GM23338 (cell line): ENCODE results near the gene ITPR2. TPM values are rescaled to one million over a fixed set of nuclear protein-coding genes. Genes with fewer than 3 reads are reported as not detected.

Source experiments
- ATAC-seq: fragments of 200-7000 bp; cut with Tn5 transposase; 3 replicates; pipeline ENCODE4 v1.9.1; 2020
- DNase-seq: peaks from one replicate; pipeline ENCODE4 v3.0.0-alpha.2; 2015; ENCODE audit warnings: low spot score
- H2AFZ ChIP-seq: fragments of 200-600 bp; sonication (generic); 2 replicates; pipeline ENCODE4 v1.8.0; 2016; ENCODE audit warnings: antibody characterized with exemption, mild to moderate bottlenecking, moderate library complexity
- H3F3A ChIP-seq: fragments of 200-600 bp; sonication (generic); replicated peaks from 2 replicates; pipeline ENCODE4 v1.8.0; 2017; ENCODE audit warnings: antibody characterized with exemption, mixed run types, low read depth
- H3K27ac ChIP-seq: fragments of 200-600 bp; sonication (generic); 2 replicates; pipeline ENCODE4 v1.6.1; 2016; ENCODE audit warnings: low read depth
- H3K27me3 ChIP-seq: fragments of 200-600 bp; sonication (generic); 2 replicates; pipeline ENCODE4 v1.8.0; 2016; ENCODE audit warnings: mild to moderate bottlenecking, mixed run types, moderate library complexity; ENCODE audit not compliant: insufficient read depth
- H3K36me3 ChIP-seq: fragments of 200-600 bp; sonication (generic); 2 replicates; pipeline ENCODE4 v1.8.0; 2016; ENCODE audit warnings: mild to moderate bottlenecking; ENCODE audit not compliant: insufficient read depth
- H3K4me1 ChIP-seq: fragments of 200-600 bp; sonication (generic); 2 replicates; pipeline ENCODE4 v1.8.0; 2016; ENCODE audit warnings: mild to moderate bottlenecking, moderate library complexity; ENCODE audit not compliant: insufficient read depth
- H3K4me2 ChIP-seq: fragments of 200-600 bp; sonication (generic); 2 replicates; pipeline ENCODE4 v1.7.1; 2017; ENCODE audit warnings: mixed run types
- H3K4me3 ChIP-seq: fragments of 200-600 bp; sonication (generic); 2 replicates; pipeline ENCODE4 v1.6.1; 2016; ENCODE audit warnings: mixed run types
- H3K79me2 ChIP-seq: fragments of 200-600 bp; sonication (generic); replicated peaks from 2 replicates; pipeline ENCODE4 v1.8.0; 2017; ENCODE audit warnings: mild to moderate bottlenecking; ENCODE audit not compliant: insufficient read depth
- H3K9me2 ChIP-seq: fragments of 200-600 bp; sonication (generic); 2 replicates; pipeline ENCODE4 v1.8.0; 2017; ENCODE audit not compliant: insufficient read depth
- H4K20me1 ChIP-seq: fragments of 200-600 bp; sonication (generic); replicated peaks from 2 replicates; pipeline ENCODE4 v1.8.0; 2017; ENCODE audit warnings: mild to moderate bottlenecking; ENCODE audit not compliant: insufficient read depth
- H3K27ac Mint-ChIP-seq: 2 replicates; pipeline ENCODE4 v1.8.0; 2020; ENCODE audit warnings: inconsistent platforms, mild to moderate bottlenecking, moderate library complexity, mixed read lengths
- H3K27me3 Mint-ChIP-seq: 3 replicates; pipeline ENCODE4 v1.8.0; 2022; ENCODE audit warnings: low read depth, mild to moderate bottlenecking, moderate library complexity, mixed read lengths, inconsistent platforms; ENCODE audit not compliant: insufficient read depth, poor library complexity
- H3K36me3 Mint-ChIP-seq: 3 replicates; pipeline ENCODE4 v1.8.0; 2021; ENCODE audit warnings: low read depth, mild to moderate bottlenecking, inconsistent platforms, moderate library complexity, mixed read lengths
- H3K4me1 Mint-ChIP-seq: 3 replicates; pipeline ENCODE4 v1.8.0; 2020; ENCODE audit warnings: mild to moderate bottlenecking, inconsistent platforms, mixed read lengths
- H3K4me3 Mint-ChIP-seq: 3 replicates; pipeline ENCODE4 v1.8.0; 2021; ENCODE audit warnings: moderate library complexity, mild to moderate bottlenecking, inconsistent platforms, mixed read lengths
- H3K9me3 Mint-ChIP-seq: 3 replicates; pipeline ENCODE4 v1.8.0; 2020; ENCODE audit warnings: moderate library complexity, mild to moderate bottlenecking, inconsistent platforms, mixed read lengths
- CREB1 ChIP-seq: fragments of 250-450 bp; sonication (Bioruptor Pico); IDR thresholded peaks from 2 replicates; pipeline ENCODE4 v1.5.0; 2020; ENCODE audit warnings: low read depth, mild to moderate bottlenecking, moderate library complexity
- EZH2 ChIP-seq: fragments of 200-600 bp; sonication (generic); IDR thresholded peaks from one replicate; pipeline ENCODE4 v1.8.0; 2017; ENCODE audit warnings: antibody characterized with exemption, mild to moderate bottlenecking, low read depth; ENCODE audit not compliant: unreplicated experiment
- EZH2phosphoT487 ChIP-seq: fragments of 200-600 bp; sonication (generic); IDR thresholded peaks from one replicate; pipeline ENCODE4 v1.8.1; 2018; ENCODE audit warnings: antibody characterized with exemption; ENCODE audit not compliant: unreplicated experiment
- JUNB ChIP-seq: IDR thresholded peaks from one replicate; pipeline ENCODE4 v1.6.1; 2016; ENCODE audit warnings: antibody characterized with exemption; ENCODE audit not compliant: unreplicated experiment
- NANOG ChIP-seq: IDR thresholded peaks from 2 replicates; pipeline ENCODE4 v1.6.1; 2016; ENCODE audit warnings: antibody characterized with exemption, borderline replicate concordance
- POLR2AphosphoS5 ChIP-seq: IDR thresholded peaks from 2 replicates; pipeline ENCODE4 v1.6.1; 2016; ENCODE audit warnings: antibody characterized with exemption, low read depth
- STAT1 ChIP-seq: IDR thresholded peaks from one replicate; pipeline ENCODE4 v1.6.1; 2016; ENCODE audit warnings: antibody characterized with exemption; ENCODE audit not compliant: unreplicated experiment
- ZNF114 ChIP-seq: fragments of 250-450 bp; sonication (Bioruptor Pico); IDR thresholded peaks from 2 replicates; pipeline ENCODE4 v1.5.0; 2020; ENCODE audit warnings: mild to moderate bottlenecking, moderate library complexity
- ZNF331 ChIP-seq: fragments of 250-450 bp; sonication (Bioruptor Pico); IDR thresholded peaks from 2 replicates; pipeline ENCODE4 v1.5.0; 2020; ENCODE audit warnings: low read depth, mild to moderate bottlenecking, moderate library complexity
- polyA plus RNA-seq: library from polyadenylated mRNA; unstranded; fragments of >200 nt; fragmentation: Nextera tagmentation; extraction: Ambion mirVana; gene quantifications from 2 replicates; pipeline ENCODE4 v1.2.1, GENCODE V29; 2016
- total RNA-seq: library from RNA; depleted of rRNA; stranded (reverse); fragments of >200 nt; shearing (Covaris generic); gene quantifications from 2 replicates; pipeline ENCODE4 v1.2.3, GENCODE V29; 2014
- TF ChIP-seq, protein P1 (sequence below): IDR thresholded peaks from 2 replicates; pipeline ENCODE4 v1.6.1; 2016; ENCODE audit warnings: antibody characterized with exemption
- TF ChIP-seq, protein P2 (sequence below): IDR thresholded peaks from one replicate; pipeline ENCODE4 v1.6.1; 2018; ENCODE audit warnings: antibody characterized with exemption; ENCODE audit not compliant: unreplicated experiment
- TF ChIP-seq, protein P3 (sequence below), 2 experiments: fragments of 200-600 bp in 1 of 2; sonication (generic) in 1 of 2; conservative IDR thresholded peaks; 2 replicates each; pipeline versions ENCODE4 v1.5.1 to v1.6.1; 2016 to 2017; ENCODE audit warnings: antibody characterized with exemption in 2 of 2, low read depth in 2 of 2, mild to moderate bottlenecking in 2 of 2, moderate library complexity in 1 of 2
- TF ChIP-seq, protein P4 (sequence below): fragments of 250-450 bp; sonication (Bioruptor Pico); IDR thresholded peaks from 2 replicates; pipeline ENCODE4 v1.5.0; 2020; ENCODE audit warnings: mild to moderate bottlenecking, moderate library complexity

The ITPR2 gene
- total and polyA plus RNA-seq, 2 experiments from 2014 or later = 44.5 to 65.2 TPM

DNA sequence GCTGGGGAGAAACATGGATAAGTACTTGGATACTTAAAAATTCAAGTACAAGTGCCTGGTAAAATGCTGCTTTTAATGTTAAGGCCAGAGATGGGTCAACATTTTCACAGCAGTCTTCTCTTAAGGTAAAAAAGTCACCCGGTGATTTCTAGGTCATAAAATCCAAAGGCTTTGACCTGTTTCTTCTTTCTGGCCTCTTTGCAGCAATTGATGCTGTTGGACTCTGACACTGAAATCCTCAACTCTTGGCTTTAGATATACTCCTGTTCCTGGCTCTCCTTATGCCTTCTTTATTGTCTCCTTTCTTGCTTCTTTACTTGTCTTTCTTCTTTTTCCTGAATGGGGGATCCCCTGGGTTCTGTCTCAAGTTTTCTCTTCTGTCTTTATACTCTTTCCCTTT, 448.5 kb downstream of the ITPR2 start:
- no peaks in the 10 kb centered on the region for H4K20me1 ChIP-seq
- peaks cover 11% of the 10 kb centered on the region for H3K36me3 ChIP-seq
- H3K4me1 ChIP-seq = no peaks in the 10 kb centered on the region
- no peaks in the 10 kb centered on the region for H3K79me2 ChIP-seq
- no peak overlapping the region for H2AFZ ChIP-seq
- Mint-ChIP-seq H3K4me1 (no peaks in the 10 kb centered on the region; the same call in 2 of the 3 replicates), H3K27ac (no peak overlapping the region), H3K9me3 (peaks cover 5% of the 10 kb centered on the region; the same call in 1 of the 3 replicates), H3K4me3 (no peak overlapping the region), H3K27me3 (peaks cover 6% of the 10 kb centered on the region), H3K36me3 (peaks cover 38% of the 10 kb centered on the region)
- no peaks in the 10 kb centered on the region for H3K9me2 ChIP-seq
- H3K4me2 ChIP-seq = no peak overlapping the region
- H3K4me3 ChIP-seq = no peak overlapping the region
- no peaks in the 10 kb centered on the region for H3F3A ChIP-seq
- ATAC-seq (no peak), DNase-seq (no peak)
- H3K27ac ChIP-seq = no peak overlapping the region
- TF ChIP-seq, protein P1, sequence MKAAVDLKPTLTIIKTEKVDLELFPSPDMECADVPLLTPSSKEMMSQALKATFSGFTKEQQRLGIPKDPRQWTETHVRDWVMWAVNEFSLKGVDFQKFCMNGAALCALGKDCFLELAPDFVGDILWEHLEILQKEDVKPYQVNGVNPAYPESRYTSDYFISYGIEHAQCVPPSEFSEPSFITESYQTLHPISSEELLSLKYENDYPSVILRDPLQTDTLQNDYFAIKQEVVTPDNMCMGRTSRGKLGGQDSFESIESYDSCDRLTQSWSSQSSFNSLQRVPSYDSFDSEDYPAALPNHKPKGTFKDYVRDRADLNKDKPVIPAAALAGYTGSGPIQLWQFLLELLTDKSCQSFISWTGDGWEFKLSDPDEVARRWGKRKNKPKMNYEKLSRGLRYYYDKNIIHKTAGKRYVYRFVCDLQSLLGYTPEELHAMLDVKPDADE = no peak
- TF ChIP-seq EZH2phosphoT487 = no peak
- TF ChIP-seq, protein P2, sequence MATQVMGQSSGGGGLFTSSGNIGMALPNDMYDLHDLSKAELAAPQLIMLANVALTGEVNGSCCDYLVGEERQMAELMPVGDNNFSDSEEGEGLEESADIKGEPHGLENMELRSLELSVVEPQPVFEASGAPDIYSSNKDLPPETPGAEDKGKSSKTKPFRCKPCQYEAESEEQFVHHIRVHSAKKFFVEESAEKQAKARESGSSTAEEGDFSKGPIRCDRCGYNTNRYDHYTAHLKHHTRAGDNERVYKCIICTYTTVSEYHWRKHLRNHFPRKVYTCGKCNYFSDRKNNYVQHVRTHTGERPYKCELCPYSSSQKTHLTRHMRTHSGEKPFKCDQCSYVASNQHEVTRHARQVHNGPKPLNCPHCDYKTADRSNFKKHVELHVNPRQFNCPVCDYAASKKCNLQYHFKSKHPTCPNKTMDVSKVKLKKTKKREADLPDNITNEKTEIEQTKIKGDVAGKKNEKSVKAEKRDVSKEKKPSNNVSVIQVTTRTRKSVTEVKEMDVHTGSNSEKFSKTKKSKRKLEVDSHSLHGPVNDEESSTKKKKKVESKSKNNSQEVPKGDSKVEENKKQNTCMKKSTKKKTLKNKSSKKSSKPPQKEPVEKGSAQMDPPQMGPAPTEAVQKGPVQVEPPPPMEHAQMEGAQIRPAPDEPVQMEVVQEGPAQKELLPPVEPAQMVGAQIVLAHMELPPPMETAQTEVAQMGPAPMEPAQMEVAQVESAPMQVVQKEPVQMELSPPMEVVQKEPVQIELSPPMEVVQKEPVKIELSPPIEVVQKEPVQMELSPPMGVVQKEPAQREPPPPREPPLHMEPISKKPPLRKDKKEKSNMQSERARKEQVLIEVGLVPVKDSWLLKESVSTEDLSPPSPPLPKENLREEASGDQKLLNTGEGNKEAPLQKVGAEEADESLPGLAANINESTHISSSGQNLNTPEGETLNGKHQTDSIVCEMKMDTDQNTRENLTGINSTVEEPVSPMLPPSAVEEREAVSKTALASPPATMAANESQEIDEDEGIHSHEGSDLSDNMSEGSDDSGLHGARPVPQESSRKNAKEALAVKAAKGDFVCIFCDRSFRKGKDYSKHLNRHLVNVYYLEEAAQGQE = no peak
- TF ChIP-seq EZH2 = no peak
- no peak for TF ChIP-seq JUNB
- no peak for TF ChIP-seq ZNF114 (CRISPR knock-in tag)
- TF ChIP-seq, protein P3, sequence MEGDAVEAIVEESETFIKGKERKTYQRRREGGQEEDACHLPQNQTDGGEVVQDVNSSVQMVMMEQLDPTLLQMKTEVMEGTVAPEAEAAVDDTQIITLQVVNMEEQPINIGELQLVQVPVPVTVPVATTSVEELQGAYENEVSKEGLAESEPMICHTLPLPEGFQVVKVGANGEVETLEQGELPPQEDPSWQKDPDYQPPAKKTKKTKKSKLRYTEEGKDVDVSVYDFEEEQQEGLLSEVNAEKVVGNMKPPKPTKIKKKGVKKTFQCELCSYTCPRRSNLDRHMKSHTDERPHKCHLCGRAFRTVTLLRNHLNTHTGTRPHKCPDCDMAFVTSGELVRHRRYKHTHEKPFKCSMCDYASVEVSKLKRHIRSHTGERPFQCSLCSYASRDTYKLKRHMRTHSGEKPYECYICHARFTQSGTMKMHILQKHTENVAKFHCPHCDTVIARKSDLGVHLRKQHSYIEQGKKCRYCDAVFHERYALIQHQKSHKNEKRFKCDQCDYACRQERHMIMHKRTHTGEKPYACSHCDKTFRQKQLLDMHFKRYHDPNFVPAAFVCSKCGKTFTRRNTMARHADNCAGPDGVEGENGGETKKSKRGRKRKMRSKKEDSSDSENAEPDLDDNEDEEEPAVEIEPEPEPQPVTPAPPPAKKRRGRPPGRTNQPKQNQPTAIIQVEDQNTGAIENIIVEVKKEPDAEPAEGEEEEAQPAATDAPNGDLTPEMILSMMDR (conservative IDR thresholded peaks at IDR 0.05; ENCODE audit: low read depth in 2 of 2) = no peak
- TF ChIP-seq, protein P4, sequence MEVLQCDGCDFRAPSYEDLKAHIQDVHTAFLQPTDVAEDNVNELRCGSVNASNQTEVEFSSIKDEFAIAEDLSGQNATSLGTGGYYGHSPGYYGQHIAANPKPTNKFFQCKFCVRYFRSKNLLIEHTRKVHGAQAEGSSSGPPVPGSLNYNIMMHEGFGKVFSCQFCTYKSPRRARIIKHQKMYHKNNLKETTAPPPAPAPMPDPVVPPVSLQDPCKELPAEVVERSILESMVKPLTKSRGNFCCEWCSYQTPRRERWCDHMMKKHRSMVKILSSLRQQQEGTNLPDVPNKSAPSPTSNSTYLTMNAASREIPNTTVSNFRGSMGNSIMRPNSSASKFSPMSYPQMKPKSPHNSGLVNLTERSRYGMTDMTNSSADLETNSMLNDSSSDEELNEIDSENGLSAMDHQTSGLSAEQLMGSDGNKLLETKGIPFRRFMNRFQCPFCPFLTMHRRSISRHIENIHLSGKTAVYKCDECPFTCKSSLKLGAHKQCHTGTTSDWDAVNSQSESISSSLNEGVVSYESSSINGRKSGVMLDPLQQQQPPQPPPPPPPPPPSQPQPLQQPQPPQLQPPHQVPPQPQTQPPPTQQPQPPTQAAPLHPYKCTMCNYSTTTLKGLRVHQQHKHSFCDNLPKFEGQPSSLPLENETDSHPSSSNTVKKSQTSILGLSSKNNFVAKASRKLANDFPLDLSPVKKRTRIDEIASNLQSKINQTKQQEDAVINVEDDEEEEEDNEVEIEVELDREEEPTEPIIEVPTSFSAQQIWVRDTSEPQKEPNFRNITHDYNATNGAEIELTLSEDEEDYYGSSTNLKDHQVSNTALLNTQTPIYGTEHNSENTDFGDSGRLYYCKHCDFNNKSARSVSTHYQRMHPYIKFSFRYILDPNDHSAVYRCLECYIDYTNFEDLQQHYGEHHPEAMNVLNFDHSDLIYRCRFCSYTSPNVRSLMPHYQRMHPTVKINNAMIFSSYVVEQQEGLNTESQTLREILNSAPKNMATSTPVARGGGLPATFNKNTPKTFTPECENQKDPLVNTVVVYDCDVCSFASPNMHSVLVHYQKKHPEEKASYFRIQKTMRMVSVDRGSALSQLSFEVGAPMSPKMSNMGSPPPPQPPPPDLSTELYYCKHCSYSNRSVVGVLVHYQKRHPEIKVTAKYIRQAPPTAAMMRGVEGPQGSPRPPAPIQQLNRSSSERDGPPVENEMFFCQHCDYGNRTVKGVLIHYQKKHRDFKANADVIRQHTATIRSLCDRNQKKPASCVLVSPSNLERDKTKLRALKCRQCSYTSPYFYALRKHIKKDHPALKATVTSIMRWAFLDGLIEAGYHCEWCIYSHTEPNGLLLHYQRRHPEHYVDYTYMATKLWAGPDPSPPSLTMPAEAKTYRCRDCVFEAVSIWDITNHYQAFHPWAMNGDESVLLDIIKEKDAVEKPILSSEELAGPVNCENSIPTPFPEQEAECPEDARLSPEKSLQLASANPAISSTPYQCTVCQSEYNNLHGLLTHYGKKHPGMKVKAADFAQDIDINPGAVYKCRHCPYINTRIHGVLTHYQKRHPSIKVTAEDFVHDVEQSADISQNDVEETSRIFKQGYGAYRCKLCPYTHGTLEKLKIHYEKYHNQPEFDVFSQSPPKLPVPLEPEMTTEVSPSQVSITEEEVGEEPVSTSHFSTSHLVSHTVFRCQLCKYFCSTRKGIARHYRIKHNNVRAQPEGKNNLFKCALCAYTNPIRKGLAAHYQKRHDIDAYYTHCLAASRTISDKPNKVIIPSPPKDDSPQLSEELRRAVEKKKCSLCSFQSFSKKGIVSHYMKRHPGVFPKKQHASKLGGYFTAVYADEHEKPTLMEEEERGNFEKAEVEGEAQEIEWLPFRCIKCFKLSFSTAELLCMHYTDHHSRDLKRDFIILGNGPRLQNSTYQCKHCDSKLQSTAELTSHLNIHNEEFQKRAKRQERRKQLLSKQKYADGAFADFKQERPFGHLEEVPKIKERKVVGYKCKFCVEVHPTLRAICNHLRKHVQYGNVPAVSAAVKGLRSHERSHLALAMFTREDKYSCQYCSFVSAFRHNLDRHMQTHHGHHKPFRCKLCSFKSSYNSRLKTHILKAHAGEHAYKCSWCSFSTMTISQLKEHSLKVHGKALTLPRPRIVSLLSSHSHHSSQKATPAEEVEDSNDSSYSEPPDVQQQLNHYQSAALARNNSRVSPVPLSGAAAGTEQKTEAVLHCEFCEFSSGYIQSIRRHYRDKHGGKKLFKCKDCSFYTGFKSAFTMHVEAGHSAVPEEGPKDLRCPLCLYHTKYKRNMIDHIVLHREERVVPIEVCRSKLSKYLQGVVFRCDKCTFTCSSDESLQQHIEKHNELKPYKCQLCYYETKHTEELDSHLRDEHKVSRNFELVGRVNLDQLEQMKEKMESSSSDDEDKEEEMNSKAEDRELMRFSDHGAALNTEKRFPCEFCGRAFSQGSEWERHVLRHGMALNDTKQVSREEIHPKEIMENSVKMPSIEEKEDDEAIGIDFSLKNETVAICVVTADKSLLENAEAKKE = no peak
- no peak for TF ChIP-seq NANOG
- TF ChIP-seq STAT1 = no peak
- no peak for TF ChIP-seq ZNF331 (CRISPR knock-in tag)
- no peak for TF ChIP-seq CREB1
- TF ChIP-seq POLR2AphosphoS5 = no peak
- H3K27me3 ChIP-seq = no peaks in the 10 kb centered on the region
